Testis (tissue), 3 donors: ENCODE results near the gene CBARP. TPM values are rescaled to one million over a fixed set of nuclear protein-coding genes. Genes with fewer than 3 reads are reported as not detected.

ENCODE experiments used
- DNase-seq: peaks from one replicate; pipeline ENCODE4 v3.0.0-alpha.2; 2019
- H3K27ac ChIP-seq, 2 donors: fragments of 200-600 bp; sonication (generic); one replicate each; pipeline ENCODE4 v1.5.1; 2019
- H3K27me3 ChIP-seq: fragments of 200-600 bp; sonication (generic); one replicate; pipeline ENCODE4 v1.5.1; 2019
- H3K36me3 ChIP-seq: fragments of 200-600 bp; sonication (generic); one replicate; pipeline ENCODE4 v1.5.1; 2017; ENCODE audit warnings: low read depth; ENCODE audit errors: missing control alignments
- H3K4me1 ChIP-seq: fragments of 200-600 bp; sonication (generic); one replicate; pipeline ENCODE4 v1.5.1; 2019
- H3K4me3 ChIP-seq, 2 donors: fragments of 200-600 bp; sonication (generic); one replicate each; pipeline ENCODE4 v1.5.1; 2017 to 2019
- H3K9me3 ChIP-seq: fragments of 200-600 bp; sonication (generic); one replicate; pipeline ENCODE4 v1.5.1; 2017
- POLR2A ChIP-seq: fragments of 450-650 bp; IDR thresholded peaks from one replicate; pipeline ENCODE4 v1.6.1; 2017; ENCODE audit warnings: antibody characterized with exemption, mild to moderate bottlenecking, moderate library complexity
- WGBS, 2 donors: methylation state at CpG; one replicate each; pipeline ENCODE4 v1.1.5; 2018; 5-methylcytosine and 5-hydroxymethylcytosine counted together
- intact Hi-C: fragments of 100-400 bp; cut with DNase I; formaldehyde crosslinking; loops from one replicate; pipeline ENCODE4 v1.15.1; 2023; ENCODE audit warnings: low total_unique reads
- polyA plus RNA-seq: library from polyadenylated mRNA; stranded (reverse); fragments of 350-450 nt; fragmentation: Illumina TruSeq; extraction: RNeasy Lipid Tissue Mini Kit (QIAGEN cat#74804); gene quantifications from one replicate; pipeline ENCODE4 v1.2.3, GENCODE V29; 2014; ENCODE audit warnings: low read depth, low replicate concordance; ENCODE audit not compliant: insufficient read depth
- total RNA-seq, 2 donors: library from RNA; depleted of rRNA; stranded (reverse); fragments of >200 nt; gene quantifications; one replicate each; pipeline ENCODE4 v1.2.3, GENCODE V29; 2016
- TF ChIP-seq, protein P1 (sequence below), 3 experiments: fragments of 450-650 bp in 2 of 3; fragments of 200-600 bp in 1 of 3; sonication (generic) in 1 of 3; IDR thresholded peaks; one replicate each; pipeline ENCODE4 v1.5.1; 2016 to 2019; ENCODE audit warnings: antibody characterized with exemption in 3 of 3, mild to moderate bottlenecking in 2 of 3, moderate library complexity in 1 of 3

Gene CBARP
- total and polyA plus RNA-seq, 3 donors from 2014 or later: 1.5 to 6.6 (median 5.2) TPM

DNA sequence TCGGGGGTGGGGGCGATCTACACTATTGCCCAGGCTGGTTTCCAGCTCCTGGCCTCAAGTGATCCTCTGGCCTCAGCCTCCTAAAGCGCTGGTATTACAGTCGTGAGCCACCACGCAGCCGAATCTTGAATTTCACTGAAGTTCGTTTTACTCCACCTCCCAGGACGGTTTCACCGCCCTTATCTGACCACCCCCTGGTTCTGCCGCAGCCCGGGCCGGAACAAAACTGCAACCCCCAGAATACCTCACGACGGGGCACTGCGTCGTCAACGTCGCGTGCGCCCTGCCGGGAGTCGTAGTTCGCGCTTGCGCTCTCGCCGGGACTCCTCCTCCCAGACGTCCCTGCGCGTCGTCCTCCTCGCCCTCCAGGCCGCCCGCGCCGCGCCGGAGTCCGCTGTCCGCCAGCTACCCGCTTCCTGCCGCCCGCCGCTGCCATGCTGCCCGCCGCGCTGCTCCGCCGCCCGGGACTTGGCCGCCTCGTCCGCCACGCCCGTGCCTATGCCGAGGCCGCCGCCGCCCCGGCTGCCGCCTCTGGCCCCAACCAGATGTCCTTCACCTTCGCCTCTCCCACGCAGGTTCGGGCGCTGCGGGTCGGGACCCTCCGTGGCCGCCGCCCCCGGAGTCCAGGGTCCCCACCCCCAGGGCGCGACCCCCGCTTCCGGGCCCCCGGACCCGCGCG, 3.8 kb upstream of the CBARP start, which contains the start of gene ATP5F1D:
TSS of gene ATP5F1D (plus strand) at position 335 of the 679 bp plus-strand sequence. CDS start at position 435, 100 bp downstream.
- Histone ChIP-seq H3K27me3 (no peaks in the 10 kb centered on the region), H3K36me3 (no peaks in the 10 kb centered on the region), H3K4me3 (peak within 1 kb of the TSS; percentile 88 to 91), H3K27ac (peak within 1 kb of the TSS; percentile 90 to 97), H3K9me3 (no peaks in the 10 kb centered on the region), H3K4me1 (peaks cover 75% of the 10 kb centered on the region)
- WGBS, 2 donors: 1% methylated on average over 38 to 69 of the region's 79 CpGs
- DNase-seq: peak; percentile 95
- intact Hi-C loops: no loop called here
- TF ChIP-seq, protein P1, sequence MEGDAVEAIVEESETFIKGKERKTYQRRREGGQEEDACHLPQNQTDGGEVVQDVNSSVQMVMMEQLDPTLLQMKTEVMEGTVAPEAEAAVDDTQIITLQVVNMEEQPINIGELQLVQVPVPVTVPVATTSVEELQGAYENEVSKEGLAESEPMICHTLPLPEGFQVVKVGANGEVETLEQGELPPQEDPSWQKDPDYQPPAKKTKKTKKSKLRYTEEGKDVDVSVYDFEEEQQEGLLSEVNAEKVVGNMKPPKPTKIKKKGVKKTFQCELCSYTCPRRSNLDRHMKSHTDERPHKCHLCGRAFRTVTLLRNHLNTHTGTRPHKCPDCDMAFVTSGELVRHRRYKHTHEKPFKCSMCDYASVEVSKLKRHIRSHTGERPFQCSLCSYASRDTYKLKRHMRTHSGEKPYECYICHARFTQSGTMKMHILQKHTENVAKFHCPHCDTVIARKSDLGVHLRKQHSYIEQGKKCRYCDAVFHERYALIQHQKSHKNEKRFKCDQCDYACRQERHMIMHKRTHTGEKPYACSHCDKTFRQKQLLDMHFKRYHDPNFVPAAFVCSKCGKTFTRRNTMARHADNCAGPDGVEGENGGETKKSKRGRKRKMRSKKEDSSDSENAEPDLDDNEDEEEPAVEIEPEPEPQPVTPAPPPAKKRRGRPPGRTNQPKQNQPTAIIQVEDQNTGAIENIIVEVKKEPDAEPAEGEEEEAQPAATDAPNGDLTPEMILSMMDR (IDR thresholded peaks at IDR 0.05): peak in 1 of 3 experiments; percentile 11
- TF ChIP-seq POLR2A: peak; percentile 46

DNA sequence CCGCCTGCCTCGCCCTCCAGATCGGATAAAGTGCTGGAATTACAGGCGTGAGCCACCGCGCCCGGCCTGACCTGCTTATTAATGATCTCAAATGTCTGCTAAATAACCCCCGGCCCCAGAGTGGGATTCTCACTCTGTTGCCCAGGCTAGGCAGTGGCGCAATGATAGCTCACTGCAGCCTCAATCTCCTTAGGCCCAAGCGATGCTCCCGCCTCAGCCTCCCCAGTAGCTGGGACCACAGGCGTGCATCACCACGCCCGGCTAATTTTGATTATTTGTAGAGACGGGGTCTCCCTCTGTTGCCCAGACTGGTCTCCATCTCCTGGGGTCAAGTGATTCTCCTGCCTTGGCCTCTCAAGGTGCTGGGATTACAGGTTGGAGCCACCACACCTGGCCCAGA, 3.1 kb upstream of the CBARP start:
- intact Hi-C loops: no loop called here
- H3K4me3 ChIP-seq: peak overlapping the region in 1 of 2 donors; percentile 88
- TF ChIP-seq, protein P1 (IDR thresholded peaks at IDR 0.05): no peak
- no peak for TF ChIP-seq POLR2A
- H3K36me3 ChIP-seq: no peaks in the 10 kb centered on the region
- WGBS, 2 donors: 52 to 58% methylated on average over 10 to 15 of the region's 15 CpGs
- peaks cover 69% of the 10 kb centered on the region for H3K4me1 ChIP-seq
- peak overlapping the region; percentile 90 to 97 for H3K27ac ChIP-seq
- no peak for DNase-seq
- H3K27me3 ChIP-seq: no peaks in the 10 kb centered on the region
- H3K9me3 ChIP-seq: no peaks in the 10 kb centered on the region

DNA sequence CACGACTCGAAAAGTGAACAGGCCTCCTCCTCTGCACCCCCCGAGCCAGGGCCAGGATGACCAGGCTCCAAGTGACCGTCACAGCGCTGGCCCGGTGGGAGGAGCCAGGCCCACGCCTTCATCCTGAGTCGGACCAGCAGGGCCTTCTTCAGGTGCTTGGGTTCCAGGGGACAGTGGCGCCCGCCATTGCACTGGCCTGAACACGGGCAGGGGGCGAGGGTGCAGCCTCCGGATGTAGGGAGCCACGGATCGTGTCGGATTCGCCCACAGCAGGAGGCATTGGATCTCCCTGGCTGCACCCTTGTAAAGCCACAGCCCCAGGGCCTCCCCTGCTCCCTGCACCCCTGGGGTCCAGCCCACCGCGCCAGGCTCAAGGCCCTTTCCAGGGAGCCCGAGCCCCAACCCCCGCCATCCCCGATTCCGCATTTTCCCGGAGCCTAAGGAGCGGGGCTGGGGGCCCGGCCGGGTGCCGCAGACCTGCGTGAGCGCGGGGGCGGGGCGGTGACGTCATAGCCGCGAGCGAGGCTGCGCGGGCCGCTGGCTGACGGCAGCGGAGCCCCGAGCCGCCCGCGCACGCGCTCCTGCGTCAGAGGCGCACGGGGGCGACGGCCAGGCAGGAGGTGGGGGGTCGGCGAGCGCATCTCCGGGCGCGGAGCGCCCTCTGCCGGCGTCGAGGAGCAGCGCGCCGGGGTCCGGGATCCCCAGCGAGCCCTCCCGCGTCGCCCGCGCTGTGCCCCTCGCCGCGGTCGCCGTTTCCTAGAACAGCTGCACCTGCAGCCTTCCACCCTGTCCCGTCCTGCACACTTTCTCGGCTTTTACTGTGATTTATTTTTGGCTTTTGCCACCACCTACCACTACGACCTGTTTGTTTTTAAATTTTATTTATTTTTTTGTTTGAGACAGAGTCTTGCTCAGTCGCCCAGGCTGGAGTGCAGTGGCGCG, 2.3 kb upstream of the CBARP start:
- Histone ChIP-seq H3K27ac (peak overlapping the region; percentile 92 to 95), H3K9me3 (no peaks in the 10 kb centered on the region), H3K27me3 (no peaks in the 10 kb centered on the region), H3K4me1 (peaks cover 60% of the 10 kb centered on the region), H3K36me3 (no peaks in the 10 kb centered on the region), H3K4me3 (peak overlapping the region; percentile 21 to 36)
- TF ChIP-seq, protein P1 (IDR thresholded peaks at IDR 0.05): peak; percentile 92 to 99 (median 99)
- no peak for TF ChIP-seq POLR2A
- WGBS, 2 donors: 3 to 10% methylated on average over 16 to 83 of the region's 84 CpGs
- peak; percentile 92 for DNase-seq
- intact Hi-C loops: no loop called here

DNA sequence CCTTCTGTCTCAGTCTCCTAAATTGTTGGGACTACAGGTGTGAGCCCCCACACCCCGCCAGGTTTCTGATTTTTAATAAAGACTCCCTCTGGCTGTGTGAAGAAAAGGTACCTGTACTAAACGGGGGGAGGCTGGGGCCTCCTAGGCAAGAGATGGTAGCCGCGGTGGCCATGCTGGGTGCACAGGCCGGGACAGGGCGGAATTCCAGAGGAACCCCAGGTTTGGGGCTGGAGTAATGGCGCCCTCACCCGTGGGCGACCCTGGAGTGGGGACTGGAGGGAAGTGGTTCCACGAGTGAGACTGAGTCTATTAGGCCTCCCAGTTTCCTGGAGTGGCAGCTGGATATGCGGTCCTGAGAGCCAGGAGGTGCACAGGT, 1.6 kb upstream of the CBARP start:
- Histone ChIP-seq H3K4me3 (peak overlapping the region in 1 of 2 donors; percentile 24), H3K4me1 (peaks cover 54% of the 10 kb centered on the region), H3K27ac (peak overlapping the region; percentile 92 to 95), H3K36me3 (no peaks in the 10 kb centered on the region), H3K9me3 (no peaks in the 10 kb centered on the region), H3K27me3 (no peaks in the 10 kb centered on the region)
- intact Hi-C loops: no loop called here
- 60 to 65% methylated on average over 9 to 11 of the region's 11 CpGs for WGBS, 2 donors
- DNase-seq: no peak
- no peak for TF ChIP-seq POLR2A
- TF ChIP-seq, protein P1 (IDR thresholded peaks at IDR 0.05): no peak
